NK-92 treated with Interleukin-12 subunit alpha and Interleukin-12 subunit beta, amount 100 ng/mL, for 24 hours (cell line): Measurements from ENCODE around the gene CTSE.
"Not testable (repeated sequence)": the region's sequence is repeated elsewhere in the genome, so short reads cannot be mapped to it uniquely, and the experiment has no call there.

Experiments used
- DNase-seq: peaks from one replicate; lab custom pipeline; 2025; lab: John Stamatoyannopoulos, UW

Gene CTSE

DNA sequence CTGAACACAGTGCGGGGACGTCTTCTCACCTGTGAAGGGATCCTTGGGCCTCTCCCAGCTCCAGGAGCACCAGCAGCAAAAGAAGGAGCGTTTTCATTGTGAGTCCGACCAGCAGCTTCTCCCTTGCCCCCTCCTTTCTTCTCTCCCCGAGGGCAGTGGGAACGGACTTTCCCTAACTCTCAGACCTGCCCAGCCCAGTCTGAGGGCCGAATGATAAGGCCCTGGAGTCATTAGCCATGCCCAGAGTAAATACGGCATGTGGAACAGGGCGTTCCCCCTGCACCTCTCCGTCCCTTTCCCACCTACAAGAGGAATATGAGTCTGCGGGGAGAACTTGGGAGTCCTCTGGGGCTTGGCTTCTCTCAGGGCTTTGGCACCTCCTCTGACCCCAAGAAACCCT, at the start of gene CTSE:
TSS of gene CTSE (minus strand) at position 201 of the 400 bp plus-strand sequence. CDS start at position 97, 104 bp downstream.
- DNase-seq: no peak

GRCh38 chr1:206070627-206071304, 47.1 kb upstream of the CTSE start:
- DNase-seq: no peak

DNA sequence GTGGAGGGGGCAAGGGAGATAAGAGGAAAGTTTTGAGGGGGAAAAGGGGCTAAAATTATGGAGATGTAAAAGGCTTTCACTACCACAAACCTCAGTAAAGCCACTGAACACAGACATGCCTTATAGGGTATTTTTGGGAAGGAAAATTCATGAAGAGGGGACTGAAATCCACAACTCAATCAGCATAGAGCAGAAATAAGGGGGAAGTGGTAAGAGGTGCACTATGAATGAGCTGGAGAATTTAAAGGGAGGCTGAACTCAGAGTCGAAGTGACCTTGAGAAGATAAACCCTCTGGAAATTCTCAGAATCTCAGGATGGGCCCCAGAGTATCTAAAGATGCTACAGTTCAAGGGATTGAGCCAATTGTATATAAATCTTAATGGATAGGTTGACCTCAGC, 44.6 kb upstream of the CTSE start:
- no peak for DNase-seq

DNA sequence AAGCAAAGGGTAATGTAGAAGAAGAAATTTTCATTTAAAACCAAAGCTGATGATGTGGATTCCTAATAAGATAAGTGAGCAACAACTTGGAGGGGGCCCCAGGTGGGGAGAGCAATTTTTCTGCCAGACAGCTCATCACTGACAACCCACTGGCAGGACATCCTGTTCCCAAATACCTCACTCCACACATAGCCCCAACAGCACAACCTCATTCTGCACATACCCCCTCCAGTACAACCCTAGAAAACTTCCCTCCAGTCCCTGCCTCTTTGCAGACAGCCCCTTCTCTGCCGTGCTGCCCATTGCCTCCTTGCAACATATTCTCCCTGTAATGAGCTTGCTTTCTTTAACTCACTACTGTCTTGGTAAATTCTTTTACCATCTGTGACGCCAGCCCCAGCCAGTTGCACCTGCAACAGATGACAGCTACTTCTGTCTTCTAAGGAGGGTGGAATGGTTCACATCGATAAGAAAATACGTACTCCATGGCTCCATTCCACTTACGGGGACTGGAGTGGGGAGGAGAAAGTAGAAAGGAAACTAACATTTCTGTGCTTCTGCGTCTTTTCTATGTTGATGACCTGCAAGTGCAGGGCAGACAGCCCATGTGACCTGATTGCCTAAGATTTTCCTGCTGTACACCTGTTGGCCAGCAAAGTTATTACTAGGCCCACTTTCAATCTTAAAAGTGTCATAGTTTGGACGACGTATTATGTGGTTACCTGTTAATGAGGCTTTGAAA, 44.0 kb upstream of the CTSE start:
- no peak for DNase-seq

GRCh38 chr1:206066479-206067171, 42.9 kb upstream of the CTSE start:
- no peak for DNase-seq

- no peak for DNase-seq
Observed at GRCh38 chr1:206065547-206066145, 42.0 kb upstream of the CTSE start.

GRCh38 chr1:206064501-206064900, 40.8 kb upstream of the CTSE start:
- not testable (repeated sequence) for DNase-seq

- not testable (repeated sequence) for DNase-seq
Observed at GRCh38 chr1:206064001-206064400, 40.3 kb upstream of the CTSE start.

DNA sequence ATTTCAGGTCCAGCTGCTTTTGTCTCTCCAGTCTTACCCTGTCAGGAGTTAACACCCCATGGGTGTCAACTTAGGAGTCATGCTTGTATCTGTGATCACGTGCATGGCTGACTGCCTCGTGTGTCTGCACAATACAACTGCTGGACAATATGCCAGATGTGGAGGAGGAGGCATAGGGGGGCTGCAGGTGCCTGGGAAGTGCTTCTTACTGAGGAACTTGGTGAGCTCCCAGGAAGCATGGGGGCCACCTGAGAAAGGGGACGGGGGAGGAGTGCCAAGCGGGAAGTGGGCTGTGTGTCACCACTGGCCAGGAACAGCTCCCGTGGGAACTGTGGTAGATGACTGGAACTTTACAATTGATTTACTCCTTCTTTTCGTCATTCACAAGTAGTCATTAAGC, 38.8 kb upstream of the CTSE start:
- no peak for DNase-seq

DNA sequence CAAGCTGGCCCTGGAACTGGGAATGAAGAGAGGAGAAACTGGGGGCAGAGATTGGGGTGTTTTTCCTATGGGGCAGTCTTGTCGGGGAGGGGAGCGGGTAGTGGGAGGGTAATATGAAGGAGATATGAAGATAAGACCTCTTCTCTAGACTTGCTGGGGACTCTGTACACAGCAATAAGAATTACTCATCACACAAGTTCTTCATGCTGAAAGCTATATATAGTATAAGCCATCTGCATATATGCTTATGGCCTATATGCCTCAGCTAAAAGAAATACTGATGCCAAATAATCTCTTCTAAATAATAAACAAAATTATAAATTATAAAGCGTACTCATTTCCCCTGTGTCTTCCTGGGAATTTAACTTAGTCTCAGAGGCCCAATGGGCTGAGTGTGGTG, 37.1 kb upstream of the CTSE start:
- DNase-seq: no peak

DNA sequence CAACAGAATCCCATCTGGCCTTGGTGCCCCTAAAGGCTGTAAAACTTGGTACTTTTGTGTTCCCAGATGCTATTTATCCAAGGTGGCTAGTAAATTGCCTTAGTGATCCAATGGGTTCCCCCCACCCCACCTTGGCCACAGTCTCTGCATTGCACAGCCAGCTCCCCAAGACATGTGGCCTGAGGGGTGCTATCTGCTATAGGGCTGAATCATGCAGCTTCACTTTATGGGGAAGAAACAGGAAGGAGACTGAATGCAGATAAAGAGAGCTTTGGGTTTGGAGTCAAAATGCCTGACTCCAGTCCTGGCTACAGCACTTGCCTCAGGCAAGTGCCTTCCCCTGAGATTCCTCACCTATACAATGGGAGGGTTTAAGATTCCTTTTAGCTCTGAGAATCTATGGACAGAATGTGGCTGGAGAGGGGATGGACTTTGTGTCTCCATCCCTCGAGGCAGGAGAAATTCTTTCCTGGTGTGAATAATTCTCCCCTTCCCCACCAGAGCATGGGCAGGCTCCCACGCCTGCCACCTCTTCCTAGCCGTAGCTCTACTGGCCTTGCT, 35.7 kb upstream of the CTSE start:
- no peak for DNase-seq

GRCh38 chr1:206058927-206059292, 35.2 kb upstream of the CTSE start:
- DNase-seq: no peak

DNA sequence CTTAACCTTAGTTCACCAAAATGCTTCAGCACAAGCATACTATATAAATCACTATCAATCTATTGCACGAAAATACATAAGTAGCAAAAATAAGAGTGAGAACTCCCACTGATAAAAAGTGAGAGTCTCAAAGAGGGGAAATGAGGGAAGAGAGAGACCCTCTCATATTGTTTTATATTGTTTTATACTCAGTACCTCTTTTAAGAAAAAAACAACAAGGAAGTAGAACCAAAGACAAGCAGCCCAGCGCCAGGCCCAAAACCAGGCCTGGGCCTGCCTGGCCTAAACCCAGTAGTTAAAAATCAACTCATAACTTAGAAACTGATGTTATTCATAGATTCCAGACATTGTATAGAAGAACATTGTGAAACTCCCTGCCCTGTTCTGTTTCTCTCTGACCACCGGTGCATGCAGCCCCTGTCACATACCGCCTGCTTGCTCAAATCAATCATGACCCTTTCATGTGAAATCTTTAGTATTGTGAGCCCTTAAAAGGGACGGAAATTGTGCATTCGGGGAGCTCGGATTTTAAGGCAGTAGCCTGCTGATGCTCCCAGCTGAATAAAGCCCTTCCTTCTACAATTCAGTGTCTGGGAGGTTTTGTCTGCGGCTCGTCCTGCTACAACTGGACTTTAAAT, 34.7 kb upstream of the CTSE start:
- DNase-seq: not testable (repeated sequence)

- DNase-seq: not testable (repeated sequence)
Observed at GRCh38 chr1:206055639-206056323, 32.1 kb upstream of the CTSE start.

DNA sequence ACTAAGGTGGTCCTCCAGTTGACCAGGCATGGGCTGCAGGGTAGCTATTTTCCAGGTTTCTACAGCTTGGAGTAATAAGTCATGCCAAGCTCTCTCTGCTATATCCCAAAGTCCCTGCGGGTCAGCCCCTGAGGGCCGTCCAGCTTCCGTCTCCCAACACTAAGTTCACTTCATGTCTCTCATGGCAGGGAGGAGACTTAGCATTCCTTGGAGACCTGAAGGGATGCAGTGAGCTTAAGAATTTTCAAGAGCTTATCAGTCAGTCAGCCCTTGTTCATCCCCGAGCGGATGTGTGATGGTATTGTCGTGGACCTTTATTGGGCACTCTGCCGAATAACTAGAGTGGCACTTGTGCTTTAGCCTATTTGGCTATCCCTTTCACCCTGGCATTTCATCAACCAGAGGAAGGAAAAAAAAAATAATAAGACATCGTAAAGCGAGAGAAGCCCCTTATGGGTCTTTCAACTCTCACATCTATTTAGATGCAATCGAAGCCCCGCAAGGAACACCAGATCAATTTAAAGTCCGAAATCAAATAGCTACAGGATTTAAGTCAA, 31.5 kb upstream of the CTSE start:
- not testable (repeated sequence) for DNase-seq

GRCh38 chr1:206053616-206054015, 29.9 kb upstream of the CTSE start:
- DNase-seq: not testable (repeated sequence)

DNA sequence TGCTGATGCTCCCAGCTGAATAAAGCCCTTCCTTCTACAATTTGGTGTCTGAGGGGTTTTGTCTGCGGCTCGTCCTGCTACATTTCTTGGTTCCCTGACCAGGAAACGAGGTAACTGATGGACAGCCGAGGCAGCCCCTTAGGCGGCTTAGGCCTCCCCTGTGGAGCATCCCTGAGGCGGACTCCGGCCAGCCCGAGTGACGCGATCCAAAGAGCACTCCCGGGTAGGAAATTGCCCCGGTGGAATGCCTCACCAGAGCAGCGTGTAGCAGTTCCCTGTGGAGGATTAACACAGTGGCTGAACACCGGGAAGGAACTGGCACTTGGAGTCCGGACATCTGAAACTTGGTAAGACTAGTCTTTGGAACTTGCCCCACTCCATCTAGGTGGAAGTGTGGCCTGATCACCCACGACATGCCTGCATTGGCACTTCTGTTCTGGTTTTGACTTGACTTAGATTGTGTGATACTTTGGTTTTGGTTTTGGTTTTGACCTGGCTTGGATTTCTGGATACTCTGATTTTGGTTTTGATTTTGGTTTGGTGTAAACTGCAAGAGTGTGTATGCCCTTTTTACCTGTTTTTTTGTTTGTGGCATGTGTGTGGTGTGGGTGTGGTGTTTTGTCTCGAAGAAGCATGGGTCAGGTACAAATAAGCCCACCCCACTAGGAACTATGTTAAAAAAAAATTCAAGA, 29.4 kb upstream of the CTSE start, which contains the start of gene RHEX:
TSS of gene RHEX (plus strand) at position 255 of the 692 bp plus-strand sequence. CDS start 44,656 bp downstream, outside the sequence.
- DNase-seq: not testable (repeated sequence)

DNA sequence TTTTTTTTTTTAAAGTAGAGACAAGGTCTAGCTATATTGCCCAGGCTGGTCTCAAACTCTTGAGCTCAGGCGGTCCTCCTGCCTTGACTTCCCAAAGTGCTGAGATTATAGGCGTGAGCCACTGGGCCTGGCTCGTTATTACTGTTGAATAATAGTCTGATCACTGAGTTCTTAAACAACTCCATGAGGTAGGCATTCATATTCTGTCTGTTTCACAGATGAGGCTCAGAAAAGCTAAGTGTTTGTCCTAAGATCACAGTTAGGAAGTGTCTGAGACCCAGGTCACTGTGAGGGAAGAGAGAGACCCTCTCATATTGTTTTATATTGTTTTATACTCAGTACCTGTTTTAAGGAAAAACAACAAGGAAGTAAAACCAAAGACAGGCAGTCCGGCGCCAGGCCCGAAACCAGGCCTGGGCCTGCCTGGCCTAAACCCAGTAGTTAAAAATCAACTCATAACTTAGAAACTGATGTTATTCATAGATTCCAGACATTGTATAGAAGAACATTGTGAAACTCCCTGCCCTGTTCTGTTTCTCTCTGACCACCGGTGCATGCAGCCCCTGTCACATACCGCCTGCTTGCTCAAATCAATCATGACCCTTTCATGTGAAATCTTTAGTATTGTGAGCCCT, 28.7 kb upstream of the CTSE start:
- not testable (repeated sequence) for DNase-seq

DNA sequence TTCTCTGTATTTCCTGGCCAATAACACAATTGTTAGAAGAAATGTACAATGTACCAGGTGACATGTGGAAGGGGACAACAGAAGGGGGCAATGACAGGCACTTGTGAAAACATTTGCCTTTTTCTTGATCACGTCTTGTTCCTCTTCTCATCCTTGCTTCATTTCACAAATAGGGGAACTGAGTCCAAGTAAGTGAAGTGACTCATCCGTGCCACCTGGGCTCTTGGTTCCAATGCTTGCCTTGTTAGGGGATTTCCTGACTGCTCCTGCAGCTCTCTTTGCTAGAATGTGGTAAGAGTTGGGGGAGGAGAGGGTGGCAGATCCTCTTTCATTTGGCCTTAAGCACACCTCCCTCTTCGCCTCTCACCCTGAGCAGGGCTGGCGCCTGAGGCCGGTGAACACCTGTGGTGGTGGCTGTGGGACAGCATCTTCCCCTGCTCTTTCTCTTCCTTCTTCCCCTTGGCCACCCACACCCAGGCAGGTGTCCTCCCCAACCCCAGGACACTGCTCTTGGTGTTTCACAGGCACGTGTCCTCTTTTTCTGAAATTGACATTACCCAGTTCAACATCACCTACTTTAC, 27.1 kb upstream of the CTSE start:
- peak; percentile 59 for DNase-seq
